Keratinocyte (primary cell): ENCODE data around the gene PER2. TPM values are rescaled to one million over a fixed set of nuclear protein-coding genes. Genes with fewer than 3 reads are reported as not detected.

Experiments used
- DNase-seq: peaks from one replicate; pipeline ENCODE4 v3.0.0-alpha.2; 2011; ENCODE audit warnings: low read depth, missing footprints, low spot score
- FAIRE-seq: peaks from 2 replicates; lab custom pipeline; 2011; peaks lifted over from hg19 to GRCh38; lab: Jason Lieb, UNC
- H2AFZ ChIP-seq: 2 replicates; pipeline ENCODE4 v1.6.0; 2012; ENCODE audit warnings: low read length, control low read depth, inconsistent platforms; ENCODE audit not compliant: control insufficient read depth
- H3K27ac ChIP-seq: 2 replicates; pipeline ENCODE4 v1.5.1; 2011; ENCODE audit warnings: low read length; ENCODE audit not compliant: control insufficient read depth, insufficient read depth
- H3K27me3 ChIP-seq: 3 replicates; pipeline ENCODE4 v1.6.0; 2011; ENCODE audit warnings: low read length; ENCODE audit not compliant: control insufficient read depth, insufficient read depth; ENCODE audit errors: extremely low read depth
- H3K36me3 ChIP-seq, 2 experiments: 2 replicates in 1 of 2; 3 replicates in 1 of 2; pipeline ENCODE4 v1.5.1; 2011; ENCODE audit warnings: low read length in 2 of 2, mild to moderate bottlenecking in 1 of 2; ENCODE audit not compliant: control insufficient read depth in 2 of 2, insufficient read depth in 2 of 2; ENCODE audit errors: extremely low read depth in 1 of 2
- H3K4me1 ChIP-seq: 3 replicates; pipeline ENCODE4 v1.5.1; 2011; ENCODE audit warnings: low read length; ENCODE audit not compliant: control insufficient read depth, insufficient read depth; ENCODE audit errors: extremely low read depth
- H3K4me2 ChIP-seq: 3 replicates; pipeline ENCODE4 v1.6.0; 2011; ENCODE audit warnings: low read depth, low read length; ENCODE audit not compliant: control insufficient read depth, insufficient read depth; ENCODE audit errors: extremely low read depth
- H3K4me3 ChIP-seq, 3 experiments: fragments of 200-600 bp in 1 of 3; sonication (generic) in 1 of 3; 2 replicates in 2 of 3; 3 replicates in 1 of 3; pipeline ENCODE4 v1.5.1; 2011 to 2016; ENCODE audit warnings: low read length in 3 of 3, mild to moderate bottlenecking in 3 of 3, control low read depth in 2 of 3, inconsistent platforms in 1 of 3, low read depth in 1 of 3, mixed read lengths in 1 of 3, mixed run types in 1 of 3, moderate library complexity in 1 of 3; ENCODE audit not compliant: control insufficient read depth in 2 of 3, insufficient read depth in 2 of 3; ENCODE audit errors: extremely low read depth in 1 of 3
- H3K79me2 ChIP-seq: 2 replicates; pipeline ENCODE4 v1.6.0; 2012; ENCODE audit warnings: low read length; ENCODE audit not compliant: control insufficient read depth, insufficient read depth
- H3K9ac ChIP-seq: 3 replicates; pipeline ENCODE4 v1.6.0; 2011; ENCODE audit warnings: low read length; ENCODE audit not compliant: control insufficient read depth, insufficient read depth; ENCODE audit errors: extremely low read depth
- H3K9me1 ChIP-seq: 3 replicates; pipeline ENCODE4 v1.6.0; 2011; ENCODE audit warnings: low read length; ENCODE audit not compliant: control insufficient read depth, insufficient read depth; ENCODE audit errors: extremely low read depth
- H3K9me3 ChIP-seq: 2 replicates; pipeline ENCODE4 v1.5.1; 2012; ENCODE audit warnings: low read depth, low read length; ENCODE audit not compliant: control insufficient read depth
- H4K20me1 ChIP-seq: 3 replicates; pipeline ENCODE4 v1.6.0; 2011; ENCODE audit warnings: low read length; ENCODE audit not compliant: control insufficient read depth, insufficient read depth; ENCODE audit errors: extremely low read depth
- EZH2 ChIP-seq: IDR thresholded peaks from one replicate; pipeline ENCODE4 v1.6.1; 2012; ENCODE audit warnings: inconsistent platforms, mild to moderate bottlenecking, low read length, moderate library complexity
- dilution Hi-C: fragments of 300-500 bp; cut with MboI; formaldehyde crosslinking; loops from one replicate; pipeline ENCODE4 v1.7.0; 2020; ENCODE audit warnings: low sequenced_read_pairs; ENCODE audit not compliant: extremely low pct_ligation_motif_present
- polyA plus RNA-seq, 5 experiments: library from polyadenylated mRNA; depleted of rRNA in 3 of 5; stranded (reverse) in 3 of 5; stranded (forward) in 1 of 5; unstranded in 1 of 5; fragments of >200 nt; gene quantifications; 1 replicate in 1 of 5; 2 replicates in 3 of 5; 3 replicates in 1 of 5; pipeline versions ENCODE4 v1.2.1 to v1.2.3, GENCODE V29; 2011 to 2012; ENCODE audit warnings: missing spikeins in 2 of 5, low read depth in 1 of 5, low replicate concordance in 1 of 5
- TF ChIP-seq, protein P1 (sequence below), 3 experiments: IDR thresholded peaks in 1 of 3; conservative IDR thresholded peaks in 1 of 3; optimal IDR thresholded peaks in 1 of 3; 2 replicates in 2 of 3; 3 replicates in 1 of 3; pipeline versions ENCODE3 to v1.5.1; 2011; ENCODE audit warnings: low read length in 3 of 3, mild to moderate bottlenecking in 3 of 3, moderate library complexity in 2 of 3, control low read depth in 1 of 3, inconsistent platforms in 1 of 3; ENCODE audit not compliant: insufficient read depth in 2 of 3; ENCODE audit errors: extremely low read depth in 1 of 3

Gene PER2
- polyA plus RNA-seq, 1 donor (not counting 4 experiments of a cell fraction or from before 2014, with no cell fraction given), result 1.6 TPM

GRCh38 chr2:238305965-238306671 lies 17.7 kb upstream of the PER2 start:
- dilution Hi-C loops, result no loop called here

GRCh38 chr2:238305092-238305862 lies 16.9 kb upstream of the PER2 start:
- H3K27me3 ChIP-seq, result no peaks in the 10 kb centered on the region
- no peaks in the 10 kb centered on the region for H3K9me1 ChIP-seq
- H3K9ac ChIP-seq, result no peak overlapping the region
- H3K79me2 ChIP-seq, result no peaks in the 10 kb centered on the region
- H3K4me3 ChIP-seq, result no peak overlapping the region
- no peaks in the 10 kb centered on the region for H3K36me3 ChIP-seq
- H3K9me3 ChIP-seq, result no peaks in the 10 kb centered on the region
- H2AFZ ChIP-seq, result no peak overlapping the region
- TF ChIP-seq EZH2, result no peak
- TF ChIP-seq, protein P1, sequence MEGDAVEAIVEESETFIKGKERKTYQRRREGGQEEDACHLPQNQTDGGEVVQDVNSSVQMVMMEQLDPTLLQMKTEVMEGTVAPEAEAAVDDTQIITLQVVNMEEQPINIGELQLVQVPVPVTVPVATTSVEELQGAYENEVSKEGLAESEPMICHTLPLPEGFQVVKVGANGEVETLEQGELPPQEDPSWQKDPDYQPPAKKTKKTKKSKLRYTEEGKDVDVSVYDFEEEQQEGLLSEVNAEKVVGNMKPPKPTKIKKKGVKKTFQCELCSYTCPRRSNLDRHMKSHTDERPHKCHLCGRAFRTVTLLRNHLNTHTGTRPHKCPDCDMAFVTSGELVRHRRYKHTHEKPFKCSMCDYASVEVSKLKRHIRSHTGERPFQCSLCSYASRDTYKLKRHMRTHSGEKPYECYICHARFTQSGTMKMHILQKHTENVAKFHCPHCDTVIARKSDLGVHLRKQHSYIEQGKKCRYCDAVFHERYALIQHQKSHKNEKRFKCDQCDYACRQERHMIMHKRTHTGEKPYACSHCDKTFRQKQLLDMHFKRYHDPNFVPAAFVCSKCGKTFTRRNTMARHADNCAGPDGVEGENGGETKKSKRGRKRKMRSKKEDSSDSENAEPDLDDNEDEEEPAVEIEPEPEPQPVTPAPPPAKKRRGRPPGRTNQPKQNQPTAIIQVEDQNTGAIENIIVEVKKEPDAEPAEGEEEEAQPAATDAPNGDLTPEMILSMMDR (optimal IDR thresholded peaks at IDR 0.05 in 1 of 3, IDR thresholded peaks at IDR 0.05 in 1 of 3, conservative IDR thresholded peaks at IDR 0.05 in 1 of 3; ENCODE audit: extremely low read depth in 1 of 3, insufficient read depth in 2 of 3, low read length in 3 of 3), result peak; percentile 48 to 52 (median 49)
- H3K27ac ChIP-seq, result no peak overlapping the region
- no peak overlapping the region for H3K4me2 ChIP-seq
- no peaks in the 10 kb centered on the region for H4K20me1 ChIP-seq
- no peak for DNase-seq
- dilution Hi-C loops, result no loop called here
- no peaks in the 10 kb centered on the region for H3K4me1 ChIP-seq
- no peak for FAIRE-seq

More at GRCh38 chr2:238305965-238306671, 17.7 kb upstream of the PER2 start:
- no peak overlapping the region for H3K27ac ChIP-seq
- no peak overlapping the region for H3K9ac ChIP-seq
- no peaks in the 10 kb centered on the region for H3K36me3 ChIP-seq
- no peak overlapping the region for H3K4me3 ChIP-seq
- DNase-seq (no peak), FAIRE-seq (no peak)
- H3K4me2 ChIP-seq, result no peak overlapping the region
- H3K4me1 ChIP-seq, result no peaks in the 10 kb centered on the region
- H2AFZ ChIP-seq, result no peak overlapping the region
- no peaks in the 10 kb centered on the region for H4K20me1 ChIP-seq
- H3K9me1 ChIP-seq, result no peaks in the 10 kb centered on the region
- no peaks in the 10 kb centered on the region for H3K9me3 ChIP-seq
- no peaks in the 10 kb centered on the region for H3K79me2 ChIP-seq
- H3K27me3 ChIP-seq, result no peaks in the 10 kb centered on the region
- TF ChIP-seq, protein P1 (optimal IDR thresholded peaks at IDR 0.05 in 1 of 3, IDR thresholded peaks at IDR 0.05 in 1 of 3, conservative IDR thresholded peaks at IDR 0.05 in 1 of 3; ENCODE audit: extremely low read depth in 1 of 3, insufficient read depth in 2 of 3, low read length in 3 of 3), result no peak
- no peak for TF ChIP-seq EZH2
